HepG2 (cell line): ENCODE data around the gene GRB10. TPM values are rescaled to one million over a fixed set of nuclear protein-coding genes. Genes with fewer than 3 reads are reported as not detected.

ENCODE experiments used
- BRCA1 ChIP-seq: sonication (generic); formaldehyde crosslinking; IDR thresholded peaks from 2 replicates; pipeline ENCODE4 v1.4.0; 2020; ENCODE audit warnings: missing genetic modification reagents
- E2F2 ChIP-seq: sonication (generic); formaldehyde crosslinking; IDR thresholded peaks from 2 replicates; pipeline ENCODE4 v1.4.0; 2020; ENCODE audit warnings: missing genetic modification reagents, borderline replicate concordance
- FOXC1 ChIP-seq: sonication (generic); formaldehyde crosslinking; IDR thresholded peaks from 2 replicates; pipeline ENCODE4 v1.8.0; 2022; ENCODE audit warnings: mild to moderate bottlenecking, missing genetic modification reagents, borderline replicate concordance
- KIAA2018 ChIP-seq: sonication (generic); formaldehyde crosslinking; IDR thresholded peaks from 2 replicates; pipeline ENCODE4 v1.5.0; 2020; ENCODE audit warnings: mild to moderate bottlenecking, missing genetic modification reagents, borderline replicate concordance
- SOX5 ChIP-seq: IDR thresholded peaks from 2 replicates; pipeline ENCODE4 v1.6.1; 2016; ENCODE audit warnings: borderline replicate concordance
- ZBTB1 ChIP-seq: sonication (generic); formaldehyde crosslinking; IDR thresholded peaks from 2 replicates; pipeline ENCODE4 v1.4.0; 2020; ENCODE audit warnings: missing genetic modification reagents, borderline replicate concordance
- ZSCAN25 ChIP-seq: sonication (generic); formaldehyde crosslinking; IDR thresholded peaks from 2 replicates; pipeline ENCODE4 v1.8.0; 2022; ENCODE audit warnings: mild to moderate bottlenecking, missing genetic modification reagents
- polyA plus RNA-seq, 8 experiments: library from polyadenylated mRNA; depleted of rRNA in 3 of 8; stranded (reverse) in 7 of 8; unstranded in 1 of 8; fragments of >200 nt; fragmentation: Illumina TruSeq in 4 of 8; extraction: Trizol in 4 of 8; gene quantifications; 2 replicates each; pipeline versions ENCODE4 v1.2.1 to v1.2.3, GENCODE V29; 2011 to 2016; ENCODE audit warnings: low read depth in 4 of 8, missing spikeins in 1 of 8, mixed read lengths in 1 of 8; ENCODE audit not compliant: insufficient read depth in 1 of 8
- total RNA-seq, 5 experiments: library from RNA; depleted of rRNA; stranded (reverse); fragments of >200 nt; fragmentation: Illumina TruSeq; extraction: Trizol; gene quantifications; 2 replicates each; pipeline ENCODE4 v1.2.3, GENCODE V29; 2016; ENCODE audit warnings: low read depth in 1 of 5

Gene GRB10
- total and polyA plus RNA-seq, 2 of the 13 experiments (the other 11 are each of a cell fraction or from before 2014, with no cell fraction given) = 4.0 to 6.8 TPM

- TF ChIP-seq E2F2 (CRISPR knock-in tag) (no peak), KIAA2018 (CRISPR knock-in tag) (no peak), FOXC1 (CRISPR knock-in tag) (no peak), ZSCAN25 (CRISPR knock-in tag) (no peak), SOX5 (no peak), ZBTB1 (CRISPR knock-in tag) (no peak), BRCA1 (no peak)
Measured at GRCh38 chr7:50543776-50544442, 238.8 kb downstream of the GRB10 start (continued).
